Hypothalamus (tissue), 51 donors: ENCODE data around the gene SMG1.
A peak's percentile ranks its signal among the peaks of the same experiment; 100 is the strongest.
"Not testable (repeated sequence)": the region's sequence is repeated elsewhere in the genome, so short reads cannot be mapped to it uniquely, and the experiment has no call there.

Experiments used
- DNase-seq, 51 donors: peaks; one replicate each; lab custom pipeline; 2025; lab: John Stamatoyannopoulos, UW

SMG1 gene

DNA sequence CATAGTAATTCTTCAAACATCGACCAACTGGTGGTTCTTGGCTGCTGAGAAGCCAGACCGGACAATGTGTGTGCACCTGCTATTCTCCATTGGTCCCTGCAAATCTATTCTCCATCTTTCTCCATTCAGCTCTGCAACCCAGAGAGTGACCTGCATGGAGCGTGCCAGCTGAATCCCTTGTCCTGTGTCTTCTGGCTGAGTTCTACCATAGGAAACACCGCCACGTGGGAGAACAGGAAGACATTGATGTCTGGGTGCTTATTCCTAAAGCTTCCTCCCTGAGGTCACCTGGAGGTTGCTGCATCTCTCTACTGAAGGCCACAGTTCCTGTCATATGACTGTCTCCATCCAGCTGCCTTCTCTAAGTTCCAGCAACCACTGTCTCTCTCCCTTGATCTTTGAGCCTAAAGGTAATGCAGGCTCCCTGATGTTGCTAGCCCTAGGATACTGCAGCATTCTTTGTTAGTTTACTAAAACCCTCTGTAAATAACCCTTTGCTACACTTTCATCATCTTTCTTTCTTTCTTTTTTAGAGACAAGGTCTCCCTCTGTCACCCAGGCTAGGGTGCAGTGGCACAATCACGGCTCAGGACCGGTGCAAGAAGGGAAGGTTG lies 10.6 kb upstream of the SMG1 start:
- DNase-seq, result no peak

DNA sequence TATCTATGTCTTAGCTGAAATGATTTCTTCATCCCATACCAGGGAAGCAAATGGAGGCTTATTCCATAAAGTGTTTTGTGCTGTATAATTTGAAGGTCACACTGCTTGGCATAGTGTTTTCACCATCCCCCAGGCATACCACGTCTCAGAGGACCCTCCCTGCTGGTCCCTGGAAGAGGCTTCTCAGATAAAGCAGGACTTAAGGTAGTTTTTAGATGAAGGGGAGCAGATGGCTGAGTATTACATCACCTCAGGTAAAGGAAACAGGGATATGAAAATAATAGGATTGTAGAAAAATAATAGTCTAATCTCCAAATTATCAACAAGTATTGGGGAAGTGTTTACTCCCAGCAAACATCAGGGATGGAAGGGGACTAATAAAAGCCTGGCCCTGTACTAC lies 7.3 kb upstream of the SMG1 start:
- no peak for DNase-seq

DNA sequence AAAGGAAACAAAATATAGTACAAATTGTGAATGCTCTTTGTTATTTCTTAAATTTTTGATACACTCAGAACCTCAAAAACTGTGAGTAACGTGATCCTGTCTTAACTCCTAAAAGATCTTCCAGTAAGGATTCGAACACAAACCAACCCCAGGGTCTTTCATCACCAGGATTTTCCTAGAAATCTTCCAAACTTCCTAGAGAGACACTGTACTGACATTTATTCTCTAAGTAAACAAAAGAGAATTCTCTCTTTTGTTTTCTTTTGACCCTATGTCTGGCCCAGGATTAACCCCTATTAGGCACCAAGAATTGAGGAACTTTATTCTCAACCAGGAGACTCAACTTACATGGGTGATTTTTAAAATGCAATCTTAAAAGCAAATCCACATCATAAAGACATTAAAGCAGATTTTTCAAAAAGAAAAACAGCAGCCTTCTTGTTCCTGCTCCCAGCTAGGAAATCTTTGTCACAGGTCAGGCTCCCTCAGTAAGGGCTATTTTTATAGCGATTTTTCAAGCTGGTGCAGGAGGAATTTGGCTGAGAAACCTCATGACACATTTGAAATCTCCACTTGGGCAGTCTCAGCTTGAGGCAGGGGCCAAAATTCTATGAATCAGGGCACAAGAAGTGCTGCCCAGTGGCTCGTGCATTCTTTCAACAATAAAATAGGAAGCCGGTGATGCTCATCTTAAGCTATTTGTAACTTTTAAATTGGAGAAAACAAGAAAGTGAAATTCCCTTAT lies 6.2 kb upstream of the SMG1 start:
- DNase-seq, result peak in 8 of 51 donors; percentile 2 to 18 (median 8)

DNA sequence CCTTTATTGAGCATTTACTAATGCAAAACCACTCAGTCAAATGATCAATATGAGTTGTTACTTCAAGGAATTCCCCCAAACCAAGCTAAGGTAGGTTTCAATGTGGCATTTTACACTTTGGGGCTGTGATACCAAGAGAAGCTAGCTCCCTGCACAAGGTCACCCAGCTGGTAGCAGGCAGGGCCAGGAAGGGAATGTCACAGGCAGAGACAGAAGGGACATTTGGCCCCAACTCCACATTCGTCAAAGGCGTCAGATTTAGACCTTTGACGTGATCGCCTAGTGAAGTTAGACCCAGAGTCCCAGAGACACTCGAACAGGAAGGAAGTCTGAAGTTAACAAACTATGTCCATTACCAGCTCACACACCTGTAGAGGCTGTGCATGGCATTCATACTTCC lies 5.5 kb upstream of the SMG1 start:
- no peak for DNase-seq

DNA sequence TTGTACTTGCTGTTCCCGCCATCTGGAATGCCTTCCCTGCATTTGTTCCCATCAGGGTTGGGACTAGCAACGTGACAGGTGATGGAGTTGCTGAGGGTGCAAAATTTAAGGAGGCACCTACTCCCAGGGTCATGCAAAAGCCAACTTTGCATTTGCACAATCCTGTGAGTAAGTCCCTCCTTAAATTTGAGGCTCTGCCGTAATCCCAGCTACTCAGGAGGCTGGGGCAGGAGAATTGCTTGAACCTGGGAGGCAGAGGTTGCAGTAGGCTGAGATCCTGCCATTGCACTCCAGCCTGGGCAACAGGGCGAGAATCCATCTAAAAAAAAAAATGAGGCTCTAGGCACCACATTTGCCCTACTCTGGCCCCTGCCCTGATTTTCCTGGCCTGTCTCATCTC lies 3.9 kb upstream of the SMG1 start:
- not testable (repeated sequence) for DNase-seq

DNA sequence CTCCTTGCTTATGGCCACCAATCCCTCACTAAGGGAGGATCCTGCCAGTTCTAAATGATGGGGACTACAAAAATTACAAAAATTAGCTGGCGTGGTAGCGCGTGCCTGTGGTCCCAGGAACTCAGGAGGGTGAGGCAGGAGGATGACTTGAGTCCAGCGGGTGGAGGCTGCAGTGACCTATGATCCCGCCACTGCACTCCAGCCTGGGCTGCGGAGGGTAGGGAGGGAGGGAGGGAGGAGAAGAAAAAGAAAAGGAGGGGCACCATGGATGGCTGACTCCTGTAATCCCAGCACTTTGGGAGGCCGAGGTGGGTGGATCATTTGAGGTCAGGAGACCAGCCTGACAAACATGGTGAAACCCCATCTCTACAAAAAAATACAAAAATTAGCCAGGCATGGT lies 1.9 kb upstream of the SMG1 start:
- not testable (repeated sequence) for DNase-seq

DNA sequence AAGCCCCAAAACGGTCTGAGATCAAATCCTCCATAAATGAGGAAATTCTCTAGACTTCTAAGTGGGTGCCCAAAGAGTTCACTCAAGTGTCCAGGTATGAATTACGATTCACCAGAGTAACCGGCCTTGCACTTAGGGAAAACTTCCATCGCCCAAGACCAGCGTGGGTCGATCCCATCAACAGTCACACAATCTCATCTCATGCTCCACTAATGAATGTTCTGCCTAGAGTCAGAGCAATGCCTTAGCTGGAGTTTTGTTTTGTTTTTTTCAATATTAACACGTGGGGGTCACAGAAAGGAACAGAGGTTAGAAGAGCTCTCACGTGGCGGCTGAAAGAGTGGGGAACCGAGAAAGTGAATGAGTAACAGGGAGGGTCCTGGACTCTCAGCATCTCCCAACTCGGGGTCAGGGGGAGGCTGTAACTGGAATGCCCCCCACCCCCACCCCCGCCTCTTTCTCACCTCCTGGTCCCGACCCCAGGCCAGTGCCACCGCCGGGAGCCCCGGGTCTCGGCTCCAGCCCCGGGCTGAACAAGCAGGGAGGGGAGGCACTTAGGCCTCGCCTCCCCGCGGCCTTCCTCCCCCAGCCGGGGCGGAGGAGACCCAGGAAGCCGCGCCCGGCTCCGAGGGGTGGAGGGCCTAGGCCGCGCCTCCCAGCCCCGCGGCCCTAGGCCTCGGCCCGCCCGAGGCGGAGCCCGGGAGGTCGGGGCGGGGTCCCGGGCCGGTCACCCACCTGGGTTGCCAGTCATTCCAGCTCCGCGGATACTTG lies 808 bp downstream of the SMG1 start:
- peak in 6 of 51 donors; percentile 2 to 32 (median 14) for DNase-seq

DNA sequence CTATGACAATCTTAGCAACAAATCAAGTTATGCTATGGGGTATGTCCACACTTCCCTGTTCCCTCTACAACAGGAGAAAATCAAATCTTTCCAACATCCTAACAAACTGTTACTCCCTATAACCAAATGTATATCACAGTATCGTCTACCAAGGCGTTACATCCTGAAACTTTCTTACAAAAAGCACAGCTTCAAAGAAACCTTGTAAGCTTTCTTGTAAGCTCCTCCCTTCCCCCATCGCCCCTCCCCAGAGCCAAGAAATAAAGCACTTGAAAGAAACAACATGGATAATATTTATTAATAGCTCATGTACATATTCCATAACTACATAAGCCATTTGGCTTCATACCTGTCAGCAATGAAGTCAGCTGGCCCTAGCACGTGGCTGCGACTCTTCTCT lies 2.3 kb downstream of the SMG1 start:
- not testable (repeated sequence) for DNase-seq

DNA sequence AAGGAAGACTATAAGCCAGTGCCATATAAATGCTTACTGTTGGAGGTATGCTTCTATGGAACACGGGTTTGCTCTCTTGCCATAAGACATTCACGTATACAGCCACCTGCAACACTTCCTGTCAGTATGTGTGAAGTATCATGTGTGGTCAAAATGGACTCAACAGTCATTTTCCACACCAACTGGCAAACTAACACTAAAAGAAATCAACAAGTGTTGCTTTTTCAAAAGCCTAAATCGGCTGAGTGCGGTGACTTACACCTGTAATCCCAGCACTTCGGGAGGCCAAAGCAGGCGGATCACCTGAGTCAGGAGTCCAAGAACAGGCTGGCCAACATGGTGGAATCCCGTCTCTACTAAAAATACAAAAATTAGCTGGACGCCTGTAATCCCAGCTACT lies 3.1 kb downstream of the SMG1 start:
- DNase-seq, result not testable (repeated sequence)

DNA sequence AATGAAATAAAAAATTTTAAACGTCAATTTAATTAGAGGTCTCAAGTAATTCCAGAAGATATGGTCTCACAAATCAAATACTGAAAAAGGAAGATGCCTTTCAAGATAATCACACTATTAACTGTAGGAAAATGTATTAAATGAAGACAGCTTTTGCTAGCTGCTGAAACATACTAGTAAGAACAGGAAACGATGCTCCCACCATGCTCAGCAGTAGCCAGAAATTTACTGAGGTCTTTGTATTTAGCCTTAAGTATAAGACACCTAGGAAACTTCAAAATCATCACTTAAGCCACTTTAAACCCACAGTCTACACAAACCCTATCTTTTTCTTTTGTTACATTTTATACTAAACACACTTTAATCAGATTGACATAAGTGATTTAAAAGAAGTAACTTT lies 16.6 kb downstream of the SMG1 start:
- DNase-seq, result not testable (repeated sequence)

DNA sequence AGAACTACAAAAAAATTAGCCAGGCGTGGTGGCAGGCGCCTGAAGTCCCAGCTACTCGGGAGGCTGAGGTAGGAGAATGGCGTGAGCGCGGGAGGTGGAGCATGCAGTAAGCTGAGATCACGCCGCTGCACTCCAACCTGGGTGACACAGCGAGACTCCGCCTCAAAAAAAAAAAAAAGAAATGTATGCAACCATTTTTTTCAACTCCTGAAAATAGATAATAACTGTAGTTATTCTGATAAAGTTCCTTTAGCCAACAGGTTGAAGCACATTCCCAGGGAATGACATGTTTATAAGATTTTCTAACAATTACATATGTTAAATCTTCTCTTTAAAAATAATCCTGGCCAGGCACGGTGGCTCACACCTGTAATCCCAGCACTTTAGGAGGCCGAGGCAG lies 17.5 kb downstream of the SMG1 start:
- not testable (repeated sequence) for DNase-seq

DNA sequence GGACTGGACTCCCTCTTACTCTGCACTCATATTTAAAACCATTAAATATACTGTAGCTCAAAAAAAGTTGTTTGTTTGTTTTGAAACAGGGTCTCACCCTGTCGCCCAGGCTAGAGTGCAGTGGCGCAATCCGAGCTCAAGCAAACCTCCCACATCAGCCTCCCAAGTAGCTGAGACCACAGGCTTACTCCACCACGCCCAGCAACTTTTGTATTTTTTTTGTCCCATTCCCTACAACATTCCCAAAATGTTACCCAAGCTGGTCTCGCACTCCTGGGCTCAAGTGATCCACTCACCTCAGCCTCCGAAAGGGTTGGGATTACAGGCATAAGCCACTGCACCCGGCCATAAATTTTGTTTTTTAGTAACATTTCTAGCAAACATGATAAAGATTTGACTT lies 23.4 kb downstream of the SMG1 start:
- not testable (repeated sequence) for DNase-seq

DNA sequence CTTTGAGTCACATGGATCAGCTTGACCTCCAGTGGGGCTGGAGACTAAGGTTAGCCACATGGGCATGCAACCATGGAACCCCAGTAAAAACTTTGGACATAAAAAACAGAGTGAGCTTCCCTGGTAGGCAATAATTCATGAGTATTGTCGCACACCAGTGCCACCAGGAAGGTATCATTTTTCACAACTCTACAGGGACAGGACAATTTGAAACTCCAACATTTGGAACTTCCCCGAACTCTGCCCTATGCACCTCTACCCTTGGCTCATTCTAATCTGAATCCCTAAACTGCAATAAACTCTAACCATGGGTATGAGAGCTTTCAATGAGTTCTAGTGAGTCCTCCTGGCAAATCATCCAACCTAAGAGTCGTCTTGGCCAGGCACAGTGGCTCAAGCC lies 24.2 kb downstream of the SMG1 start:
- not testable (repeated sequence) for DNase-seq

DNA sequence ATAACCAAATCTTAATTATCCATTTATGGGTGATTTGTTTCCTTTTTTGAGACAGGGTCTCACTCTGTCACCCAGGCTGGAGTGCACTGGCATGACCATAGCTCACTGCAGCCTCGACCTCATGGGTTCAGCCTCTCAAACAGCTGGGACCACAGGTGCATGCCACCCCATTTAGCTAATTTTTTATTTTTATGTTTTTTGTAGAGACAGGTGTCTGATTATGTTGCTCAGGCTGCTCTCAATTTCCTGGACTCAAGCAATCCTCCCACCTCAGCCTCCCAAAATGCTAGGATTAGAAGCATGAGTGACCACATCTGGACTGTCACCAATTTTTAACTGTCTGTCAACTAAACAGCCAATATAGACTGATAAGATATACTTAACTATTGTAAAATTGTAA lies 25.0 kb downstream of the SMG1 start:
- DNase-seq, result not testable (repeated sequence)

DNA sequence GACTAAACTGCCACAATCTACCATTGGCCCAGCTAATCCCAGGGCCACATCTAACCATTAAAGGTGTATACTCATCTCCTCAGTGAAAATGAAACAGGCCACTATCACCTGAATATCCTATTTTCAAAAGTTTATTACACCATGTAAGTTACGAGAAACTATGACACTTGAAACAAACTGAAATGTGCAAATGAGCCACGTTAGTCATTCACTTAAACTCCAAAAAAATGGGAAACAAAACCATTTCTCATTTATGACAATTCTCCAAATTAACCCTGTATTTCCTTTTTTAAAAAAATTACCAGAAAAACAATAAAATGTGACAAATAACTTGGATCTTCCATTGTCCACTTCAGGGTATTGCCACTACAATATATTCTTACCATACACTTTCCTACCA lies 41.8 kb downstream of the SMG1 start:
- DNase-seq, result not testable (repeated sequence)

DNA sequence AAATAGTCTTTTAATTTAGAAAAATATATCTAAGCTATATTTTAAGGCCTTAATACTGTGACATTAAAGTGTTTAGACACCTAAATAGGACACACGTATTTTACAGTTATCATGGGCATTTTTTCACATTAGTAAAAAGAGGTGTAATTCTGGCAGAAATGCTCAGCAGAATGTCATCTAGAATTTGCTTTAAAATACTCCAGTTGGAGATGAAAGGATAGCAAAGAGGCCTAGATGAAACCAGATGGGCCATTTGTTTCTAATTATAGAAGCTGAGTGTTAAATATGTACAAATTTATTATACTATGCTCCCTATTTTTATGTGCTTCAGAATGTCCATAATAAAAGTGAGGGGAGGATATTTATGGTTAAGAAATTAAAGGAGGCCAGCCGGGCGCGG lies 48.5 kb downstream of the SMG1 start:
- DNase-seq, result not testable (repeated sequence)

DNA sequence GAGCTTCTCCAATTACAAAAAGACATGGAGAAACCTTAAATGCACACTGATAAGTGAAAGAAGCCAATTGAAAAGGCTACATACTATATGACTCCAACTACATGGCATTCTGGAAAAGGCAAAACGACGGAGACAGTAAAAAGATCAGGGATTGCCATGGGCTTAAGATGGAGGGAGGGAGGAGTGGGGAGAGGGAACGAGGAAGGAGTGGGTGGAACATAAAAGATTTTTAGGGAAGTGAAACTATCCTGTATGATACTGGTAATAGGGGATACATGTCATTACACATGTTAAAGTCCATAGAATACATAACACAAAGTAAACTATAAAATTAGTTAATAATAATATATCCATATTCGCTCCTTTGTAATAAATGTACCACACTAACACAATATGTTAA lies 48.9 kb downstream of the SMG1 start:
- not testable (repeated sequence) for DNase-seq

DNA sequence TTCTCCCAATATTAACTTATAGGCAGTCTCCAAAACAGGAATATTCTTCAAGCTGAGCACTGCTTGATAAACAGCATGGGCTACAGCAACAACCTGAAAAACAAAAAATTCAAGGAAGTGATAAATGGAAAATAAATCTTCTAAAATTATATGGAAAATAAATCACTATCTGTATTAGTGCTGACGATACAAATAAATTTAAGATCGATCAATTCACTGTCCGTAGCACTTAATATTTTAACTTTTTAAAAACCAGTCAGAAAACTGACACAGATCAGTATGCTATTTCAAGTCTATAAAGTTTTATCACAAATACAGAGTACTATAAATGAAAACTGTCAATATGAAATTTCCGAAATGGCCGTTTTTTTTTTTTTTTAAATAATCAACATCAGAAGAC lies 49.9 kb downstream of the SMG1 start:
- DNase-seq, result not testable (repeated sequence)

DNA sequence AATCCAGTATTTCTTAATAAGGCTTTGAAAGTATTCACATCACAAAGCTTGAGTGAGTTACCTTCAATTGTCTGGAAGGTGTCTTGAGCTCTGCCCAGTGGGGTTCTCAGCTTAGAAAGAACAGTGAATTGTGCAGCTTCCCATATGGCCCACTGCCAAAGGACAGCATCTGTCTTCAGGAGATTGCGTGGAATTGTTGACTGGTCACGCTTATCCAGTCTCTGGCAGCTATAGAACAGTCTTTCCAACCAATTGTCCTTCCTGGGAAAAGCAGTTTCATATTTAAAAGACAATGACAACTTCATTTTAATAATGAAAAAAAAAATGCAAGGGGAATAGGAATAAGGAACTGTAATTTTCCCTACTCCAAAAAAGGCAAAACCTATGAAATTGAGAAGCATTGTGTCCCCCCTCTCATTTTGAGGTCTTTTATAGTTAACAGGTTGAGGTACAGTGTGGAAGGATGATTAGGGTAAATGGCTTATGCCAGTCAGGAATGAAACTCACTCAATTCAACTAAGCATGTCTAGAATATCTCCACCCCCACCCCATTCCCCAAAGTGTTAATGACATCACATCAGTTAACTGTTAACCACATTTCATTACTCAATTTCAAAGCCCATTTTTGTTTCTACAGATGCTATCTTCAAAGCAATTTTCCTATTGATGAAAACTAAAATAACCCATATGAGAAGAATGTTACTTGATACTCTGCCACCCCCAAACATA lies 57.0 kb downstream of the SMG1 start:
- not testable (repeated sequence) for DNase-seq

DNA sequence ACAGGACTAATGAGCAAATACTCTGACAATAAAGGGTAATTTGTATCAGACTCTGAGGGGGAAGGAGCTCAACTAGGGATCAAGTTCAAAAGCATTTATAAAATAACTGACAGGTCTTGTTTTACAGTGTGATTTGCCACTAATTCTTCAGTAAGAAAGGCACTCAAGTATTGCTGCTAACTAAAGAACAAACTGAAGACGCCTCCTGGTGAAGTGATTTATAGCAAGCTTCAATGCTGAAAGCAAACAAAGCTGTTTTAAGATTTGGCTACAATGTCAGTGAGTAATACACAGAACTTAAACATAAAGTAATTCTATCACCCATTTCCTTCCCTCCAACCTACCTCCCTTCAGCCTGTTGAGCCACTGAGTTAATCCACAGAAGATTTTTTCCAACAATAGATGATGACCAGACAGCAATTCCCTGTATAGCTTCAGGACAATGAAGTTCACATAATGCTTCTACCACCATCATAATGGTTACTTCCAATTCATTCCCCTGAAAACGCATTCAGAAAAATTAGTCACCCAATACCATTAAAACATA lies 59.9 kb downstream of the SMG1 start:
- not testable (repeated sequence) for DNase-seq

DNA sequence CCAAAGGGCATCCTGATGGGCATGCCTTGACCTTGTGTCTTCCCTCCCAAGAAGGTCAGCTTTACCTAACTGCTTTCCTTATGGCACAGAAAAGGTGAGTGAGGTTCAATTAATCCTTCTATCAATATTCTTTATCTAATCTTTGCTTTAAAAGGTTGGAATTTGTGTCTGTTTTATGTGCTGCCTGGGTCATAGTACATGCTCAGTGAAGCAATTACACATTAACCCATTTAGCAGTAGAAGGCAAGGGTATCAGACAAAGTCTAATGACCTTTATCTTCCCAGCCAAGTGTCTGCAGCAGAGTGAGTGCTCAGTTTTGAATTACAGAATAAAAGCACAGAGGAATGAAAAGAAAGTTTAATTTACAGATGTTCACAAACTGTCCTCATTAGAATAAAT lies 63.3 kb downstream of the SMG1 start:
- not testable (repeated sequence) for DNase-seq
